Left lung (tissue), 10 donors: ENCODE measurements around the gene ANO2. TPM values are rescaled to one million over a fixed set of nuclear protein-coding genes. Genes with fewer than 3 reads are reported as not detected.

ENCODE experiments used
- ATAC-seq: fragments of 200-7000 bp; cut with Tn5 transposase; one replicate; pipeline ENCODE4 v1.9.1; 2020; ENCODE audit warnings: moderate library complexity
- DNase-seq, 4 donors: peaks; one replicate each; pipeline ENCODE4 v3.0.0-alpha.2; 2013 to 2020
- H3K27ac ChIP-seq, 2 donors: fragments of 200-600 bp; sonication (generic) in 1 of 2; one replicate each; pipeline versions ENCODE4 v1.5.0 to v1.8.0; 2020 to 2021
- H3K27me3 ChIP-seq, 2 donors: fragments of 200-600 bp; sonication (generic) in 1 of 2; one replicate each; pipeline versions ENCODE4 v1.5.0 to v1.8.0; 2020 to 2021
- H3K36me3 ChIP-seq, 2 donors: fragments of 200-600 bp; sonication (generic) in 1 of 2; one replicate each; pipeline versions ENCODE4 v1.5.0 to v1.8.0; 2020 to 2021
- H3K4me1 ChIP-seq, 2 donors: fragments of 200-600 bp; one replicate each; pipeline ENCODE4 v1.8.0; 2021
- H3K4me3 ChIP-seq, 2 donors: fragments of 200-600 bp; sonication (generic) in 1 of 2; one replicate each; pipeline versions ENCODE4 v1.5.0 to v1.8.0; 2020 to 2021; ENCODE audit warnings: mild to moderate bottlenecking in 1 of 2
- H3K9me3 ChIP-seq, 2 donors: fragments of 200-600 bp; sonication (generic) in 1 of 2; one replicate each; pipeline versions ENCODE4 v1.5.0 to v1.8.0; 2020 to 2021
- CTCF ChIP-seq, 2 donors: fragments of 200-600 bp; sonication (generic) in 1 of 2; IDR thresholded peaks; one replicate each; pipeline versions ENCODE4 v1.5.0 to v1.8.0; 2021; ENCODE audit warnings: antibody characterized with exemption in 2 of 2
- intact Hi-C, 2 donors: fragments of 100-400 bp; cut with DNase I; formaldehyde crosslinking; loops; one replicate each; pipeline versions ENCODE4 v1.11.2 to v1.14.2; 2022
- polyA plus RNA-seq, 6 donors: library from polyadenylated mRNA; unstranded; fragments of 120-200 nt; gene quantifications; one replicate each; pipeline ENCODE4 v1.2.1, GENCODE V29; 2013; ENCODE audit not compliant: insufficient read length in 6 of 6
- total RNA-seq, 2 donors: library from RNA; stranded (reverse); fragmentation: NEBNext Ultra II Directional; extraction: Animal tissue kit (Norgen Biotek cat#: 25700); gene quantifications; one replicate each; pipeline ENCODE4 v1.2.1, GENCODE V29; 2021
- donor health status: DM: no; HTN: yes; CAD: no.
- donor health status: DM: no; HTN: no; CAD: no.

Gene ANO2
- total and polyA plus RNA-seq, 8 donors: 3.4 to 10.5 (median 6.1) TPM

- Histone ChIP-seq H3K4me1 (no peaks in the 10 kb centered on the region), H3K9me3 (no peaks in the 10 kb centered on the region), H3K4me3 (no peak overlapping the region), H3K27ac (no peak overlapping the region), H3K27me3 (no peaks in the 10 kb centered on the region), H3K36me3 (no peaks in the 10 kb centered on the region)
- DNase-seq (no peak), ATAC-seq (no peak)
- no peak for TF ChIP-seq CTCF (IDR thresholded peaks at IDR 0.05)
- intact Hi-C loops: no loop called here
These were observed 169.0 kb downstream of the ANO2 start for GRCh38 chr12:5776091-5776490.

GRCh38 chr12:5773550-5773949 lies 171.5 kb downstream of the ANO2 start:
- Histone ChIP-seq H3K36me3 (no peaks in the 10 kb centered on the region), H3K4me3 (no peak overlapping the region), H3K9me3 (no peaks in the 10 kb centered on the region), H3K4me1 (peaks cover 0 to 7% of the 10 kb centered on the region in 2 donors), H3K27ac (no peak overlapping the region), H3K27me3 (no peaks in the 10 kb centered on the region)
- DNase-seq (no peak), ATAC-seq (no peak)
- intact Hi-C loops: no loop called here
- TF ChIP-seq CTCF (IDR thresholded peaks at IDR 0.05): no peak

GRCh38 chr12:5771756-5772155 lies 173.3 kb downstream of the ANO2 start:
- Histone ChIP-seq H3K27ac (no peak overlapping the region), H3K27me3 (no peaks in the 10 kb centered on the region), H3K9me3 (peaks cover 0 to 2% of the 10 kb centered on the region in 2 donors), H3K4me3 (no peak overlapping the region), H3K4me1 (peaks cover 4 to 10% of the 10 kb centered on the region in 2 donors), H3K36me3 (no peaks in the 10 kb centered on the region)
- intact Hi-C loops: no loop called here
- DNase-seq (peak in 1 of 4 donors; percentile 37), ATAC-seq (no peak)
- TF ChIP-seq CTCF (IDR thresholded peaks at IDR 0.05): no peak

GRCh38 chr12:5770727-5771126 lies 174.3 kb downstream of the ANO2 start:
- TF ChIP-seq CTCF (IDR thresholded peaks at IDR 0.05): no peak
- Histone ChIP-seq H3K27ac (no peak overlapping the region), H3K9me3 (peaks cover 0 to 2% of the 10 kb centered on the region in 2 donors), H3K27me3 (no peaks in the 10 kb centered on the region), H3K36me3 (no peaks in the 10 kb centered on the region), H3K4me1 (peaks cover 4 to 10% of the 10 kb centered on the region in 2 donors), H3K4me3 (no peak overlapping the region)
- intact Hi-C loops: no loop called here
- no peak for ATAC-seq
- DNase-seq: no peak

- intact Hi-C loops: no loop called here
- DNase-seq: peak; percentile 48 to 80 (median 70)
These were observed 176.4 kb downstream of the ANO2 start for GRCh38 chr12:5768581-5769196.

More at GRCh38 chr12:5768581-5769196, 176.4 kb downstream of the ANO2 start:
- TF ChIP-seq CTCF (IDR thresholded peaks at IDR 0.05): no peak
- no peak overlapping the region for H3K4me3 ChIP-seq
- no peaks in the 10 kb centered on the region for H3K27me3 ChIP-seq
- peak; percentile 82 for ATAC-seq
- peaks cover 0 to 2% of the 10 kb centered on the region in 2 donors for H3K9me3 ChIP-seq
- peaks cover 4 to 10% of the 10 kb centered on the region in 2 donors for H3K4me1 ChIP-seq
- H3K36me3 ChIP-seq: no peaks in the 10 kb centered on the region
- no peak overlapping the region for H3K27ac ChIP-seq
